ENCODE data around the gene HOXA10.

- no peak for TF ChIP-seq CTCF (IDR thresholded peaks at IDR 0.05; ENCODE audit: low read depth, low read length)
- TF ChIP-seq POLR2A (IDR thresholded peaks at IDR 0.05; ENCODE audit: extremely low read depth, insufficient read length) = no peak
- TF ChIP-seq MAX (IDR thresholded peaks at IDR 0.05; ENCODE audit: low read depth, low read length) = no peak
These were observed 39.5 kb upstream of the HOXA10 start for GRCh38 chr7:27213433-27214238.
